HepG2 (cell line): Measurements from ENCODE around the gene FBXL2. TPM values are rescaled to one million over a fixed set of nuclear protein-coding genes. Genes with fewer than 3 reads are reported as not detected.

ENCODE experiments used
- ATAC-seq: fragments of 200-7000 bp; cut with Tn5 transposase; 3 replicates; pipeline ENCODE4 v1.9.1; 2020; ENCODE audit warnings: mild to moderate bottlenecking, moderate library complexity
- BruUV-seq: library from RNA; stranded (reverse); fragments of 400-500 nt; replicated peaks from 2 replicates; lab custom pipeline; 2021; lab: Mats Ljungman, UMichigan
- CTCF ChIA-PET: fragments of 300-600 bp; formaldehyde crosslinking; extraction: SDS; loops from one replicate; lab custom pipeline; 2021; ENCODE audit warnings: low total read pairs, inconsistent platforms, low intra/inter-chr PET ratio; lab: Yijun Ruan, JAX
- POLR2A ChIA-PET: fragments of 350-600 bp; sonication (Branson Sonifier 250); formaldehyde crosslinking; loops from one replicate; lab custom pipeline; 2020; ENCODE audit warnings: antibody characterized with exemption, inconsistent platforms; lab: Yijun Ruan, JAX
- DNase-seq: peaks from one replicate; pipeline ENCODE4 v3.0.0-alpha.2; 2015; ENCODE audit warnings: low spot score
- FAIRE-seq: peaks from 3 replicates; lab custom pipeline; 2011; peaks lifted over from hg19 to GRCh38; lab: Jason Lieb, UNC
- H2AFZ ChIP-seq: one replicate; pipeline ENCODE4 v1.6.1; 2011; ENCODE audit warnings: low read length, inconsistent platforms
- H3K27ac ChIP-seq: fragments of 300-600 bp; 3 replicates; pipeline ENCODE4 v1.8.0; 2011; ENCODE audit warnings: mixed run types, mild to moderate bottlenecking, mixed read lengths, low read length, inconsistent platforms; ENCODE audit not compliant: insufficient read depth; ENCODE audit errors: extremely low read length
- H3K27me3 ChIP-seq, 2 experiments: fragments of 200-600 bp in 1 of 2; 2 replicates in 1 of 2; 3 replicates in 1 of 2; pipeline versions ENCODE4 v1.6.0 to v1.8.0; 2011; ENCODE audit warnings: low read length in 2 of 2, mild to moderate bottlenecking in 2 of 2, moderate library complexity in 2 of 2, inconsistent platforms in 1 of 2; ENCODE audit not compliant: insufficient read depth in 2 of 2, control insufficient read depth in 1 of 2
- H3K36me3 ChIP-seq, 2 experiments: fragments of 200-600 bp in 1 of 2; replicated peaks in 1 of 2; 2 replicates in 1 of 2; 3 replicates in 1 of 2; pipeline versions ENCODE4 v1.5.1 to v1.8.0; 2011; ENCODE audit warnings: low read length in 2 of 2, inconsistent platforms in 1 of 2; ENCODE audit not compliant: insufficient read depth in 2 of 2, control insufficient read depth in 1 of 2
- H3K4me1 ChIP-seq: 2 replicates; pipeline ENCODE4 v1.5.1; 2012; ENCODE audit warnings: low read length, inconsistent platforms; ENCODE audit not compliant: insufficient read depth
- H3K4me2 ChIP-seq: 2 replicates; pipeline ENCODE4 v1.6.0; 2011; ENCODE audit warnings: low read depth, low read length, inconsistent platforms
- H3K4me3 ChIP-seq, 3 experiments: fragments of 200-600 bp in 1 of 3; sonication (generic), shearing (Covaris generic) in 1 of 3; replicated peaks in 1 of 3; 2 replicates each; pipeline ENCODE4 v1.5.1; 2011 to 2016; ENCODE audit warnings: low read length in 3 of 3, inconsistent platforms in 2 of 3, low read depth in 2 of 3, mild to moderate bottlenecking in 2 of 3, control low read depth in 1 of 3, mixed read lengths in 1 of 3; ENCODE audit not compliant: insufficient read depth in 1 of 3
- H3K79me2 ChIP-seq: one replicate; pipeline ENCODE4 v1.6.1; 2011; ENCODE audit warnings: low read length, inconsistent platforms; ENCODE audit not compliant: insufficient read depth
- H3K9ac ChIP-seq: 2 replicates; pipeline ENCODE4 v1.6.0; 2011; ENCODE audit warnings: mild to moderate bottlenecking, low read depth, low read length, inconsistent platforms; ENCODE audit not compliant: insufficient read depth
- H3K9me3 ChIP-seq: 2 replicates; pipeline ENCODE4 v1.5.1; 2012; ENCODE audit warnings: mild to moderate bottlenecking, low read length
- H4K20me1 ChIP-seq: 2 replicates; pipeline ENCODE4 v1.6.0; 2011; ENCODE audit warnings: inconsistent platforms, mild to moderate bottlenecking, low read length, moderate library complexity; ENCODE audit not compliant: insufficient read depth
- ETS1 ChIP-seq: sonication (generic); formaldehyde crosslinking; IDR thresholded peaks from 2 replicates; pipeline ENCODE4 v1.4.0; 2020; ENCODE audit warnings: missing genetic modification reagents
- GATAD2A ChIP-seq: IDR thresholded peaks from 2 replicates; pipeline ENCODE4 v1.6.1; 2016
- LCORL ChIP-seq, 2 experiments: fragments of 450-650 bp in 1 of 2; sonication (generic) in 1 of 2; formaldehyde crosslinking in 1 of 2; IDR thresholded peaks; 2 replicates each; pipeline versions ENCODE4 v1.5.0 to v1.6.1; 2017 to 2020; ENCODE audit warnings: antibody characterized with exemption in 1 of 2, missing genetic modification reagents in 1 of 2
- NR2F6 ChIP-seq, 2 experiments: IDR thresholded peaks; 2 replicates each; pipeline ENCODE4 v1.6.1; 2016; ENCODE audit warnings: antibody characterized with exemption in 1 of 2, mild to moderate bottlenecking in 1 of 2
- SOX5 ChIP-seq: IDR thresholded peaks from 2 replicates; pipeline ENCODE4 v1.6.1; 2016; ENCODE audit warnings: borderline replicate concordance
- ZNF10 ChIP-seq: sonication (generic); formaldehyde crosslinking; IDR thresholded peaks from 2 replicates; pipeline ENCODE4 v1.4.0; 2020; ENCODE audit warnings: mild to moderate bottlenecking, low read depth, missing genetic modification reagents, borderline replicate concordance
- ZNF142 ChIP-seq: sonication (generic); formaldehyde crosslinking; IDR thresholded peaks from 2 replicates; pipeline ENCODE4 v1.4.0; 2020; ENCODE audit warnings: missing genetic modification reagents
- WGBS: methylation state at CpG from one replicate; pipeline ENCODE4 v1.1.6; 2017; ENCODE audit warnings: low lambda C conversion rate; 5-methylcytosine and 5-hydroxymethylcytosine counted together
- in situ Hi-C: cut with HindIII; loops from 2 replicates; pipeline ENCODE4 v1.10.0; 2017; ENCODE audit warnings: low pct_unique_long_range_greater_than_20kb; ENCODE audit not compliant: extremely low pct_ligation_motif_present
- intact Hi-C: fragments of 100-400 bp; cut with micrococcal nuclease; formaldehyde crosslinking; loops from one replicate; pipeline ENCODE4 v1.10.0; 2022; ENCODE audit not compliant: unreplicated experiment
- polyA plus RNA-seq, 8 experiments: library from polyadenylated mRNA; depleted of rRNA in 3 of 8; stranded (reverse) in 7 of 8; unstranded in 1 of 8; fragments of >200 nt; fragmentation: Illumina TruSeq in 4 of 8; extraction: Trizol in 4 of 8; gene quantifications; 2 replicates each; pipeline versions ENCODE4 v1.2.1 to v1.2.3, GENCODE V29; 2011 to 2016; ENCODE audit warnings: low read depth in 4 of 8, missing spikeins in 1 of 8, mixed read lengths in 1 of 8; ENCODE audit not compliant: insufficient read depth in 1 of 8
- total RNA-seq, 5 experiments: library from RNA; depleted of rRNA; stranded (reverse); fragments of >200 nt; fragmentation: Illumina TruSeq; extraction: Trizol; gene quantifications; 2 replicates each; pipeline ENCODE4 v1.2.3, GENCODE V29; 2016; ENCODE audit warnings: low read depth in 1 of 5

Gene FBXL2
- total and polyA plus RNA-seq, 2 of the 13 experiments (the other 11 are each of a cell fraction or from before 2014, with no cell fraction given): 1.8 to 5.0 TPM

- FAIRE-seq: no peak
- CTCF ChIA-PET: no interaction called here
- no peak for ATAC-seq
- Histone ChIP-seq H3K4me2 (no peak overlapping the region), H3K4me3 (no peak overlapping the region), H3K9ac (no peak overlapping the region), H3K4me1 (no peaks in the 10 kb centered on the region), H3K36me3 (no peaks in the 10 kb centered on the region), H3K27me3 (no peaks in the 10 kb centered on the region), H3K79me2 (no peaks in the 10 kb centered on the region), H4K20me1 (no peaks in the 10 kb centered on the region), H3K27ac (no peak overlapping the region), H3K9me3 (peaks cover 16% of the 10 kb centered on the region), H2AFZ (no peak overlapping the region)
- POLR2A ChIA-PET: no interaction called here
- DNase-seq: no peak
- in situ Hi-C loops: no loop called here
- intact Hi-C loops: no loop called here
- WGBS: 63% methylated on average over 2 of the region's 2 CpGs
- no peak for TF ChIP-seq ZNF10 (CRISPR knock-in tag)
- no peak for TF ChIP-seq GATAD2A
- no peak for TF ChIP-seq NR2F6 (IDR thresholded peaks at IDR 0.05)
- no peak for TF ChIP-seq NR2F6 (CRISPR knock-in tag; IDR thresholded peaks at IDR 0.05)
- BruUV-seq: no TSS peak
Observed at GRCh38 chr3:33331414-33331813, 54.2 kb downstream of the FBXL2 start.

- H3K9me3 ChIP-seq: peaks cover 16% of the 10 kb centered on the region
- CTCF ChIA-PET: no interaction called here
- no peak overlapping the region for H2AFZ ChIP-seq
- no peak overlapping the region for H3K4me3 ChIP-seq
- no peak overlapping the region for H3K27ac ChIP-seq
- no peak overlapping the region for H3K9ac ChIP-seq
- no peaks in the 10 kb centered on the region for H3K27me3 ChIP-seq
- ATAC-seq: no peak
- no peak for DNase-seq
- POLR2A ChIA-PET: no interaction called here
- intact Hi-C loops: no loop called here
- 46% methylated on average over 2 of the region's 2 CpGs for WGBS
- no TSS peak for BruUV-seq
- H3K4me1 ChIP-seq: no peaks in the 10 kb centered on the region
- H3K4me2 ChIP-seq: no peak overlapping the region
- in situ Hi-C loops: no loop called here
- H4K20me1 ChIP-seq: no peaks in the 10 kb centered on the region
- H3K79me2 ChIP-seq: no peaks in the 10 kb centered on the region
- H3K36me3 ChIP-seq: no peaks in the 10 kb centered on the region
- FAIRE-seq: no peak
- TF ChIP-seq ZNF142 (CRISPR knock-in tag): no peak
- no peak for TF ChIP-seq SOX5 (CRISPR knock-in tag)
- no peak for TF ChIP-seq LCORL (IDR thresholded peaks at IDR 0.05)
- TF ChIP-seq LCORL (CRISPR knock-in tag; IDR thresholded peaks at IDR 0.05): no peak
- TF ChIP-seq ETS1: no peak
Observed at GRCh38 chr3:33334364-33334763, 57.1 kb downstream of the FBXL2 start.
